Endometrial microvascular endothelial cells (primary cell): ENCODE data around the gene C1QL4. TPM values are rescaled to one million over a fixed set of nuclear protein-coding genes. Genes with fewer than 3 reads are reported as not detected.

Experiments used
- in situ Hi-C: cut with HindIII; loops from 2 replicates; pipeline ENCODE4 v1.10.0; 2017; ENCODE audit warnings: low sequenced_read_pairs, low pct_unique_long_range_greater_than_20kb; ENCODE audit errors: inconsistent ontology term
- total RNA-seq: library from RNA; depleted of rRNA; stranded (reverse); fragments of >200 nt; gene quantifications from one replicate; pipeline ENCODE4 v1.2.3, GENCODE V29; 2015; ENCODE audit errors: inconsistent ontology term

Gene C1QL4
- total RNA-seq, 1 donor from 2014 or later: not detected

DNA sequence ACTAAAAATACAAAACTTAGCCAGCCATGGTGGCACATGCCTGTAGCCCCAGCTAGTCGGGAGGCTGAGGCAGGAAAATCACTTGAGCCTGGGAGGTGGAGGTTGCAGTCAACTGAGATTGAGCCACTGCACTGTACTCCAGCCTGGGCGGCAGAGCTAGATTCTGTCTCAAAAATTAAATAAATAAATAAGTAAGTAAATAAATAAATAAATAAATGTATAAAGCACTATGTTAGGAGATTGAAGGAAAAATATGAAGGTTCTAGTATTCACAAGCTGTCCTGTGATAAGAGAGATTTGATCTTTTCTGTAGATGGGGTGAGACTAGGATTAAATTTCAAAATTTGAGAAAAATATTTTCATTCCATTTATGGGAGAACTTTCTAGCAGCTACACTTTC, 15.4 kb upstream of the C1QL4 start:
- in situ Hi-C loops: no loop called here

DNA sequence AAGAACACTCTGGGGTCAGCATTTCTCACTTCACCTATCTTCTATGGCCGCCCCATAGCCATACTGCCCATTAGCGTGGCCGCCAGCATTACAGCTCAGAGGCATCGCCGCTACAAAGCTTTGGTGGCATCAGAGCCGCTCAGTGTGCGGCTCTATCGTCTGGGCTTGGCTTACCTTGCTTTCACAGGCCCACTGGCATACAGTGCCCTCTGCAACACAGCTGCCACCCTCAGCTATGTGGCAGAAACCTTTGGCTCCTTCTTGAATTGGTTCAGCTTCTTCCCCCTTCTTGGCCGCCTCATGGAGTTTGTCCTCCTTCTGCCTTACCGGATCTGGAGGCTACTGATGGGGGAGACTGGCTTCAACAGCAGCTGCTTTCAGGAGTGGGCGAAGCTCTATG, 12.3 kb upstream of the C1QL4 start:
- in situ Hi-C loops: no loop called here

DNA sequence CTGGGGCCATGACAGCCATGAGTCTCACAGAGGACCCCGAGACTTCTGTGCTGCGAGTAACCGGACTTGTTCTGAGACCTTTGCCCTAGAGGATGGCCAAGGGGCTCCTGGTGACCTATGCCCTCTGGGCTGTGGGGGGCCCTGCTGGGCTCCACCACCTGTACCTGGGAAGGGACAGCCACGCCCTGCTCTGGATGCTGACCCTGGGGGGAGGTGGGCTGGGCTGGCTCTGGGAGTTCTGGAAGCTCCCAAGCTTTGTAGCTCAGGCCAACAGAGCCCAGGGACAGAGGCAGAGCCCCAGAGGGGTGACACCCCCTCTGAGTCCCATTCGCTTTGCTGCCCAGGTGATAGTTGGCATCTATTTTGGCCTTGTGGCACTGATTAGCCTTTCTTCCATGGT, 11.8 kb upstream of the C1QL4 start:
- in situ Hi-C loops: no loop called here

DNA sequence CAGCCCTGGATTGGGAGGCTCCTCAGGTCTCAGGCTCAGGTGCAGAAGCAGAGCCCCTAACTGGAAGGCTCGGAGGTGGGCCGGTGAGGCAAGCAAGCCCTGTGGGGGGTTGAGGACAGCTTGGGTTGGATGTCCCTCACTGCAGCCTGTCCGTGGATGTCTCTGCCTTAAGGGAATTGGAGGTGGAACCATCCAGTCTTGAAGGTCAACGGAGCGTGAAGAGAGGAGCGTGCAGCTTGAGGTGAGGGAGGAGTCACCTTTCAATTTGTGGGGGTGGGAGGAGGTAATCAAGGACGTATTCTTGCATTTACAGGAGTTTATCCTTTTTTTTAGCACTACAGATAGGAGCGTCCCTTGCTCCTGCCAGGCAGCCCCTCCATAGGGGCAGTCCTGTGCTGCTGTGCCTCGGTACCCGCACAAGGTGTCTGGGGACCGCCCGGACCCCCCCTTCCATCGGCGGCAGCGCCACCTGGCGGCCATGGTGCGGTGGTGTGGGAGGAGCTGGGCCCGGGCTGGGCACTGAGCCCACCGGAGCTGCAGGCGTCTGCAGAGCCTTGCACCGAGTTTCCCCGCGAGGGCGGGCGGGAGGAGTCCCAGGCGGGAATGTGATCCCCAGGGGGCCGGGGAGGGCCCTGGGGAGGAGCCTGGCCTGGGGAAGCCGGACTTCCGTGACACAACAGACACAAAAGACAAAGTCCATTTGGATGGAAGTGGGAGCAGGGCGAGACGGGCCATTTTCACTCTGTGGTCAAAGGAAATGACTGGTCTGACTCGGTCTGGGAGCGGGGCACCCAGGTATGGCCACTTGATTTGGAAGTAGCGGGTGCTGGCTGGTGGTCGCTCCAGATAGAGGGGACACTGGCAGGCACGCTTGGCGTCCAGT, 10.6 kb upstream of the C1QL4 start:
- in situ Hi-C loops: no loop called here

DNA sequence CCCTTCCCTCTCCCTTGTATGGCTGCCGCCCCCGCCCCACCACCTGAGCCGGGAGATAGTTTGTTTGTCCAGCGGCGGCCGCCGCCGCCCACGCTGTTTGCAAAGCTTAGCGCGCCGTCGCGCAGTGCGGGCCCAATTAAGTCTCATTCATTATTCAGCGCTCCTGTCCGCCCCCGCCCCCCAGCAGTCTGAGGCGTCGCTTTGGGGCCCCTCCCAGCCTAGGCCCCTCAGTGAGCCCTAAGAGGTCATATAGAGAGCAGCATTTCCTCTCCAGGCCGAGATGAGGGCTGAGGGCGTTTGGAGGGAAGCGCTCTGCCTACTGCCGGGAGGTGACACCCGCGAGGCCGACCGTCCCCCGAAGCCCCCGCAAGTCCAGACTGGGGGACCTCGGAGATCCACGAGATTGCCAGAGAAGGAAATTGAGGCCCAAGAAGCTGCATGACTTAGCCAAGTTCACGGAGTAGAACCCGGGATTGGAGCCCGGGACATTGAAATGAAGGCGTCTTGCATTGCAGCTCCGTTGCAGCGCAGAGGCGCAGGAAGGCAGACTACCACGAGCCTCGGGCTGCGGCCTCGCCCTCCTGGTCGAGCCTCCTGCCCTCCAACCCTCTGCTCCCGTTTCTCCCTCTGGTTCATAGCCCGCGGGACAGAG, 9.8 kb upstream of the C1QL4 start, which contains the start of gene DNAJC22:
TSS of gene DNAJC22 (plus strand) at position 230 of the 652 bp plus-strand sequence. CDS start 1,985 bp downstream, outside the sequence.
- in situ Hi-C loops: no loop called here

DNA sequence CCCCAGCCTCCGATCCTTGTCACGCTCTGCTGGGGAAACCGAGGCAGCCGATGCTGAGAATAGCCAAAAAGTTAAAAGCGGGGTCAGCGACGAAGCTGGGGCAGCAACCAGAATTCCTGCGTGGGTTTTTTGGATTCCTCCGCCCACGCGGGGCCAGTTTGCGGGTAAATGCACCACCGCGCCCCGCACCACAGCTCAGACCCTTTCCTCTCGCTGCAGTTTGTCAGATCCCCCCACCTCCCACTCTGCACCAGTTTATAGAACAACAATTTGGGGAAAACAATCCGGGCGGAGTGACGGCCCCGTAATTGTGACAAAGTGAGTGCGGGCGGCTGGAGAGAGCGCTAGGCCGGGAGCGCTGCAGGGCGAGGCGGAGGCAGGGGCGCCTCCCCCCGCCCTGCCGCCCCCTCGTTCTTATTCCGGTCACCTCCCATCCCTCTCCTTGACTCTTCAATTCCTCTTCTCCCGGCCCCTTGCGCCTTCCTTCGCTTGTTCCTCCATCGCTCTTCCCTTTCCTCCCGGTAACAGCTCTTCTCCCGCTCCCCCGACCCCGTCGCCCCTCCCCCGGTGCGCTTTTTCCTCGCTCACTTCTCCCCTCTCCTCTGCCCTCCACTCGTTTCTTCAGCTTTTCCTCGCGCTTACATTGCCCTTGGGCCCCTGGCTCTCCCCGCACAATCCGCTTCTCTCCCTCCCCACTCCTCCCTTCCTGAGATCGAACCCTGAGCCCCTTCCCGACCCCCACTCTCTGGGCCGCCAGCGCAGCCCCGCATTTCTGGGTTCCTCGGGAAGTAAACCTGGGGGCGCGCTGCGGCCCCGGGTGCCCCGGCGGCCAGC, 9.1 kb upstream of the C1QL4 start:
- in situ Hi-C loops: no loop called here

DNA sequence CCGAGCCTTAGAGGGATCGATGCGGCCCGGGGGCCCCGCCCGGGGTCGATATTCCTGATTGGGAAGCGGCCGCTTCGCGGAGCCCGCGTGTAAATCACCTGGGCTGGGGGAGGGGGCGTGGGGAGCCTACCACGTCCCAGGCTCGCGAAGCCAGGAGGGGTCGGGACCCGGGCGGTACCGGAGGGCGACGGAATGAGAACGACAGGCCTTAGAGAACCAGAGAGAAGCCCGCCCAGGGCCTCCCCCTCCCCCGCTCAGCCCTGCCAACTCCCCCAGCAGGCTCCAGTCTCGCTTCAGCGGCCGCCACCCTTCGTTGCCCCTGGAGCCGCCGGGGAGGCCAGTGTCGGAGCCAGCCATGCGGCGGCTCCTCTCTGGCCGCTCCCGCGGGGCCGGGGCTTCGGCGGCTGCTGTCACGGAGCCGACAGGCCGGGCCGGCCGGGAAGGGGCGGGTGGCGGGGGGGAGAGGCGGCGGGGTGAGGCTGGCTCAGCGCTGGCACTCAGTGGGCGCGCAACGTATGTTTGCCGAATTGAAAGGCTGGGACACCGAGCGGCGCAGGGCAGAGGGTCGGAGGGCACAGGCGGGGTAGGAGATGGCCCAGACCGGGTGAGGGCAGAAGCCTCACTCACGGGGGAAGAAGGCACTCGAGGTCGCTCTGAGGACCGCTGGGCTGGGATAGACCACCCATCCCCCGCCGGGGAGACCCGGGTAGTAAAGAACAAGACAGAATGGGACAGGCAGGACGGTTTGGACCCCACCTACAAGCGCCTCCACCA, 8.2 kb upstream of the C1QL4 start:
- in situ Hi-C loops: no loop called here

DNA sequence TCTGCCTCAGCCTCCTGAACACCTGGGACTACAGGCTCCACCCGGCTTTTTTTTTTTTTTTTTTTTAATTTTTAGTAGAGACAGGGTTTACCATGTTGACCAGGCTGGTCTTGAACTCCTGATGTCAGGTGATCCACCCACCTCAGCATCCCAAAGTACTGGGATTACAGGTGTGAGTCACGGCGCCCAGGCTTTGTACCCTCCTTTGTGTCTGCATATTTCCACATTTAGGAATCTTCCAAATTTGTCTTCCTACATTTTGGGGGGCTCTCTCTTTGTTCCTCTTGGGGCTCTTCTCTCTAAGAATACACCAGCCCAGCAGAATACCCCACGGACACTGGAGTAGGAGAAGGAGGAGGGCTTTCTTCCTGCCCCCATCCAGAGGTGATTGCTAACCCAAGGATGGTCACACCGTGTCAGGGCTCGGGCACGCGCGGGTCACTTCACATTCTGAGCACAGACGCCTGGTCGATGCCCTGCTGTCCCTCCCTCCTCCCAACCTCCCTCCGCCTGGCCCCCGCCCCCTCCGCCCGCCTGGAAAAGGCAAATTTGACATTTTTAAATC, 7.6 kb upstream of the C1QL4 start:
- in situ Hi-C loops: no loop called here

DNA sequence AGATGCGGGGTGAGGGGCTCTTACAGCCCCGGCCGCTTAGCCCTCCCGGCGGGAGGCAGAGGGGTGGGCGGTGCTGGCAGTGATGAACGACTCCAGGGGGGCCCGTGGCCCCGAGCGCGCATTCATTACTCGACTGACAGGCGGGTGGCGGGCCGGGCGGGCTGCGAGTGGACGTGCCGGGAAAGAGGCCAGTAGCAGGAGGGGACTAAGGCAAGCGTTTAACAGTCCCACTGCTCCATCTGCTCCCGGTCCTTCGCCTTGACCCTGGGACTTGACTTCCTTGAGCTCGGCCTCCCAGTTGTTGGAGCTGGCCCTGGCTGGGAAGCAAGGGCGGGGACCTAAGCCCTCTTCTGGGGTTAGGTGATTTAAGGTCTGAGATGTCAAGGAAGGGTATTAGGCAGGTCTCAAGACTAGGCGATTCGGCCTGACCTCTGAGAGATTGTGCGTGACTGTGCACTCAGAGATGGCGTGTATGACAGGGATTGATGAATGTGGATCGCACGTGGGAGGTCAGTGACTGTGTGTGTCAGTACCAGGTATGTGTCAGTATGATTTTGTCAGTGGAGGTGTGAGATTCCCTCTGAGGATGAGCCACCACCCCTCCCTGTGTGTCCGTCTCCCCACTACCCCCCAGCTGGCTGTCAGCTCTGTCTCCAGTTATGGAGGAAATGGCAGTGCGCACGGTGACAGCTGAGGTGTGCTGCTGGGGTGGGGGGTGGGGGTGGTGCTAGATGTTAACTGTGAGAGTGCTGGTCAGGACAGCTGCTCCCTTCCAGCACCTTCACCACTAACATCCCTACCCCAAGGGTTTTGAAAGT, 6.1 kb upstream of the C1QL4 start:
- in situ Hi-C loops: no loop called here

DNA sequence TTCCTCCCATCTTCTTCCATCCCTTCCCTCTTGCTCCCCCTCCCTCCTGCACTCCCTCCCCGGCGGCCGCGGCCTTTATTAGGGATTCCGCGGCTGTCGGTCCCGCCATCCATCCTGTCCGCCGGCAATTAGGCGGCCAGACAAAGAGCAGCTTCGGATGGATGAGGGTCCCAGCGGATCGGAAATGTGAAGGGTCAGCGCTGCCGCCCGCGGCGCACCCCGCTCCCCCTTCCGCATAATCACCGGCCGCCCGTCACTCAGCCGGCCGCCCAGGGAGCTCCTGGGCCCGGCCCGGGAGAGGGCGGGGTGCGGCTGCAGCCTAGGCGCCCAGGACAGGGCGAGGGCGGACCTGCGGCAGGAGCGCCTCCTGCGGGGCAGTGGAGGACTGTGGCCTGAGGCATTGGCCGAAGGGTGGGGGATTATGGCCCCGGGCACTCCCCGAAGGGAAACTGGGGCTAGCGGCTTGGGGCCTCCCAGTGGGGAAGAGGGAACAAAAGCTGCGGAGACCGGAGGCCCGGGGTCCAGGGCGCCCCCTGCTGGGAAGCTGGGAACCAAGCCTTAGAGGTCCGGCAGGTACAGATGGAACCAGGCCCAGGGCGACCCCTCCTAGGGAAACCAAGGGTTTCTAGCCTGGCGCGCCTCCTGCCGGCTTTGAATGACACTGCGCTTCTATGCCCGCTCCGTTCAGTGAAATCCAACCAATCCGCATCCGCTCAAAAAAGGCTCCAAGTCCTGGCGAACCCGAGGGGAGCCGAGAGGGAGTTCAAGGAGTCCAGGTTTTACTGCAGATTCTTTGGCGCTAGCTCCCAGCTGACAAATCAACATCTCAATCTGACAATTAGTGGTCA, 5.3 kb upstream of the C1QL4 start:
- in situ Hi-C loops: no loop called here

DNA sequence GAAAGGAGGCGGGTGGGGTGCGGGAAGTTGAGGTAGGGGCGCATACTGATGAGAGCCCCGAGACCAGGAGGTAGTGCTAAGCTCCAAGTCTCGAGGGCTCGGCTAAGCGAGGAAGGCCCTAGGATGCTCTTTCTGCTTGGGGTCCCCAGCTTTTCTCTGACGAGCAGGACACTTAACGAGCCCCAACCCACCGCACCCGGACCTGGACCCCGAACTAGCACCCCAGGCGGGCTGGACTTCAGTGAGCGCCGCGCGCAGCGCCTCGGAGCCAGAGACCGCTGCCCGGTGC, 4.7 kb upstream of the C1QL4 start:
- in situ Hi-C loops: no loop called here

DNA sequence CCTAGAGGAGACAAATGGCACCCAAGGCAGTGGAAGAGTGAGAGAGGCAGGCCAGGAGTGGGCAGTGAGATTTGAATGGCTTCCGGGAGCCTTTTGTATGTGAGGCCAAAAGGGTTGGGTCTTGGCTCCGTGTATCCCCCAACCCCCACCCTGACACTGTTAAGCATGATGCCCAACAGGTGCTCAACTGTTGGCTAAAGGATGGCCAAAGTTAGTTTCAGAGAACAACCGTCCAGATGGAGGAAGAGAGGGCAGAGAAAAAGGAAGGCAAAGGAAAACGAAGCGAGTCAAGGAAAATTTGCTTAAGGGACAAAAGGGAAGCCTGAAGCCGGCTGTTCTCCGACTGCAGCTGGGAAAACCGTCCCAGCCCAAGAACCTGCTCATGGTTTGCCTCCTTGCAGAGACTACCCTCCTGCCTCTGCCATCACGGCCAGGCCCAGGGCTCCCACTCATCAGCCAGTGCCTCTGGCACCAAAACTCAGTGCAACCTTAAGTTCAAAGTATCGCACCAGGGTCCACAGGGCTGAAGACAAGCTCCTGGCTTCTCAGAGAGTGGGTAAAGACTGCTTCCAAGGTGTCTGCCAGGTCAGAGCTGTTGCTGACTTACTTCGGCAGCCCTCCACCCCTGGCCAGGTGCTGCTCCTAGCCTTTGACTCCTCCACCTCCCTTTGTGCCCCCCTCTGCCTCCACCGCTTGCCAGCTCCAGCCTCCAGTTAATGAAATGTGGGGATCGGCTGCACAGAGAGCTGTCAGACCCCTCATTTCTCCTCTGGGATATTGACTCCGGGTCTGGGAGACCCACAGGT, 4.2 kb upstream of the C1QL4 start:
- in situ Hi-C loops: no loop called here

DNA sequence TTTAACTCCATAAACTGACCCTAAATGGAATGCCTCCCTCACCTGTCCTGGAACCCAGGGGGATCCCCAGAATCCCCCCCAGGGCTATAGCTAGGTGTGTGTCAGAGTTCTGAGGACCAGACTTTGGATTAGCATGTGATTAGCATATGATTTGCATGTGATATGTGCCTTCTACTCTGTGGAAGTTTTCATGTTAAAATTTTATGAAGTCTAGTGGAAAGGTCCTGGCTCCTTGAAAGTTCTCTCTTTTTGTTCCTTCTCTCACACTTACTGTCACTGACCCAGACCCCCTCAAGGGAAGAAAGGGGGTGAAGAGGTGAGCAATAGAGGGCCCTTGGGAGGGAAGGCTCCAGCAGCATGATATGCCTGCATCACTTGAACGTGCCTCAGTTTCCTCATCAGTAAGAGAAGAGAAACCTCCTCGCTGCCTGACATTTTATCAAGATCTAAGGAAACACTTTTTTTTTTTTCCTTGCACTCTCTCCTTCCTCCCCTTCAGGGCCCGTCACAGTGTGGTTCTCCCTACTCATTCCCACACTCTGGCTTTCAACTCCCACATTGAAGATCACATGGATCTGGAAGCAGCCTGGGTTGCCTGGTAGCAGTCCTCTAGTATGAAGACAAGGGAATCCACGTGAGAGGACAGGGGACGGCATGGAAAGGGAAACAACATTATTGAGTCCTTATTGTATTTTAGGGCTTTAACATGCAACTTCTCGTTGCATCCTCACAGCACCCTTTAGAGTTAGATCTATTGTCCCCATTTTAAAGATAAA, 3.3 kb upstream of the C1QL4 start:
- in situ Hi-C loops: no loop called here

DNA sequence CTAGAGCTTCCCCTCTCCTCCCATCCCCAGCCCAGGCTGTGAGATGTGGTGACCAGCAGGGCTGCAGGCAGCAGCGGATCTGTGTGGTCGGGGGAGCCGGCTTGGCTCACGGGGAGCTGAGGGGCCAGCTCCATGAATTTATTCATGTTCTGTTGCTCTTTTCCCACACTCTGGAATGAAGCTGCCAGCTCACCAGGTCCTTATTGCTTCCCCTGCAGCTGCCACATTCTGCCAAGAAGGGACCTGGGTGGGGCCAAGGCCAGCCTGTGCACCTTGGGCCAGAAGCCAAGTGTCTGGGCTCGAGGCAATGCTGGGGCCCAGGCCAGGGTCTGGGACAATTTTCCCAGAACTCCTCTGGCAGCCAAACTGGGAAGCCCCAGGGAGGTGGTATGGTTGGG, 2.5 kb upstream of the C1QL4 start:
- in situ Hi-C loops: no loop called here

DNA sequence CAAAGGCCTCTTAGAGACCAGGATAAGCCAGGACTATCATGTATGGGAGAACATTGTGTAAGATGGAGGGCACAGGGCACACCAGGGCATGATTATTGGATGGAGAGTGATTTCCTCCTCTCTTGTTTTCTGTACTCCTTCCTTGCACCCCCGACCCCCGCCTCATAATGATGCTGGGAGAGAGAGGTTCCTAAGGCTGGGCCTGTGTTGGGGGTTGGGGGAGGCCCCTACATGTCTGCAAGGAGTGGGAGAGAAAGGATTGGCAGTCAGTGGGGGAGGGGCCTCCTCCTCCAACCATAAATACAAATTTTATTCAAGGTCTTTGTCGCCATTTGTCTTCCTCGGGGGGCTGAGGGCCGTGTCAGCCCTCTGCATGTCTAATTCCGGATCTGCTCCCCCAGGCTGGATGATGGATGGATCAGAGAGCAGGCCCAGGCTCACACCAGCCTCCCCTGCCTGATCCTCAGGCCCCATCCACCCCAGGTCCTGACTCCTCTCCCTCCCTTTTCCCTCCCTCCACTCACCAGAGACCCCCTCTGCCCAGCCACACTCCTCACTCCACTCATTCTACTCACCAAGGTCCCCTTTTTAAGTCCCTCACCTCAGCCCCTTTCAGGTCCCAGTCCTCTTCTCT, 2.0 kb upstream of the C1QL4 start:
- in situ Hi-C loops: no loop called here
